LNCaP clone FGC (cell line): ENCODE measurements around the gene ARHGAP24.

Source experiments
- DNase-seq: peaks from one replicate; pipeline ENCODE4 v3.0.0-alpha.2; 2011; ENCODE audit warnings: low read depth
- H3K4me3 ChIP-seq: 2 replicates; pipeline ENCODE4 v1.5.1; 2011; ENCODE audit warnings: mild to moderate bottlenecking, low read depth, low read length, control low read depth
- TF ChIP-seq, protein P1 (sequence below): IDR thresholded peaks from 2 replicates; pipeline ENCODE4 v1.5.1; 2012; ENCODE audit warnings: mild to moderate bottlenecking; ENCODE audit not compliant: control insufficient read depth, insufficient read depth; ENCODE audit errors: extremely low read depth

Gene ARHGAP24

DNA sequence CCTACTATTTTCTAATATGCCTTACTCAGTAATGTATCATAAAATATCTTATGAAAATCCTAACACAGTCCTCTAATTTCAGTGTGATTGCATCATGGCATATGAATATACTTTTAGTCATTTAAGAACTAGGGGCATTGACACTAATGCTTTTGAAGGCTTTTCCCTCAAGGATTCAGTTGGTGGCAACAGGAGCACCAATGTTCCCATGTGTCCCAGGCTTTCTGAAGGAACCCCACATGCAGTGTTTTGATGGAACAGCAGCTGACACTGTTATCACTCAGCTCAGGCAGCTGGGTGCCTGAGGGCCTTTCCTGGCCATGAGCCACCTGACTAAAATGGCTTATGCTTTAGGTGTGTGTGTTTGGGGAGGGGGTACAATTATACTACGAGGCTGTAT is 348.3 kb downstream of the ARHGAP24 start:
- H3K4me3 ChIP-seq, result no peak overlapping the region
- no peak for DNase-seq
- TF ChIP-seq, protein P1, sequence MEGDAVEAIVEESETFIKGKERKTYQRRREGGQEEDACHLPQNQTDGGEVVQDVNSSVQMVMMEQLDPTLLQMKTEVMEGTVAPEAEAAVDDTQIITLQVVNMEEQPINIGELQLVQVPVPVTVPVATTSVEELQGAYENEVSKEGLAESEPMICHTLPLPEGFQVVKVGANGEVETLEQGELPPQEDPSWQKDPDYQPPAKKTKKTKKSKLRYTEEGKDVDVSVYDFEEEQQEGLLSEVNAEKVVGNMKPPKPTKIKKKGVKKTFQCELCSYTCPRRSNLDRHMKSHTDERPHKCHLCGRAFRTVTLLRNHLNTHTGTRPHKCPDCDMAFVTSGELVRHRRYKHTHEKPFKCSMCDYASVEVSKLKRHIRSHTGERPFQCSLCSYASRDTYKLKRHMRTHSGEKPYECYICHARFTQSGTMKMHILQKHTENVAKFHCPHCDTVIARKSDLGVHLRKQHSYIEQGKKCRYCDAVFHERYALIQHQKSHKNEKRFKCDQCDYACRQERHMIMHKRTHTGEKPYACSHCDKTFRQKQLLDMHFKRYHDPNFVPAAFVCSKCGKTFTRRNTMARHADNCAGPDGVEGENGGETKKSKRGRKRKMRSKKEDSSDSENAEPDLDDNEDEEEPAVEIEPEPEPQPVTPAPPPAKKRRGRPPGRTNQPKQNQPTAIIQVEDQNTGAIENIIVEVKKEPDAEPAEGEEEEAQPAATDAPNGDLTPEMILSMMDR, result no peak

DNA sequence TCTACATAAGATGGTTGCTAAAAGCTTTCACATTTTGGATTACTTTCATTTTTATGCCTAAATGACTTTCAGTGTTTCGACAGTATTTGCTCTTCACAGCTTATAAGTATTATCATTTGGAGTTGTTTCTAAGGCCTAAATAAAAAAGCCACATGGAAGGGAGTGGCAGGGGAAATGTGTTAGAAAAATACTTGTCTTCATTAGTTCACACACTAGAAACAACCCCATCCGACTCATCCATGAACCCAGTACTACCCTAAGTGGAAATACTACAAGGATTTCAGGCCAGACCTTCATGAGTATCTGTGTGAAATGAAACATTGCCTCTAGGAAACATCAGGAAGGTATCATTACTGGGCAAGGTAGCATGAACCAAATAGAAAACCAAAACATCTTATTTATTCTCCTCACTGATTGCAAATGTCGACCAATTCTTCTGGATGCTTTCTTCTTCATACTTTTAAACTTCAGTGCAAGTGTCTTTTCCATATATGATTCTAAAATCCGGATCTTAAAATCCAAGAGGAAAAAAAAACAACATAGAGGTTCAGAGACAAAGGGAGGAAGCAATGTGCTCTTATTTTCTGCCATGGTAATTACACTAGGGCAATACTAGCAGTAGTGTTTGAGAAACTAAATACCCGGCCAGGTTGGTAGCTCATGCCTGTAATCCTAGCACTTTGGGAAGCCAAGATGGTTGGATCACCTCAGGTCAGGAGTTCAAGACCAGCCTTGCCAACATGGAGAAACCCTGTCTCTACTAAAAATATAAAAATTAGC is 349.4 kb downstream of the ARHGAP24 start:
- DNase-seq, result no peak
- TF ChIP-seq, protein P1, result no peak
- no peak overlapping the region for H3K4me3 ChIP-seq

DNA sequence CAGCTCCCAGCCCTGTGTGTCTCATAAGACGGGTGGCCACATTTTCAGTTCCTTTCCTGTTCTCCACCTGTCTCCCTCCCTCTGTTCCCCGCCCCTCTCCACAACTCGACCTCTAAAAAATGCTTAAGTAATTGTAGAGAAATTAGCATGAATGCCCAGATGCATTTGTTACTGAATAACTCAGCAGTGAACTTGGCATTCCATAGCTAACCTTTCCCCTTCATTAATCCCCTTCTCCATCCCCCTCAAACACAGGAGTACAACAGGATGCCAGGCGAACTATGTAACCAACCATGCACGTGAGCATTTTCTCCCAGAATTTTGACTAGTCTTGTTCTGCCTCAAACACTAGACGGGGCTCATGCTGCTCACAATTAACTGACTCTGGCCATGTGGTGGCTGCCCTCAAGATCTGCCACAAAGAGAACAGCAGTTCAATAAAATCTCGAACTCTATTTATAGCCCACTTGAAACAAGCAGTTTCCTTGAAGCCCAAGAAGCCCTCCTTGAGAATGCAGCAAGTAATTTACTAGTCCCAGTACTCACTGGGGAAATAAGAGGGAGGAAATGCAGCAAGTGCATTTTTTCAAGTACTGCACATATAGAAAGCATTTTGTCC is 351.2 kb downstream of the ARHGAP24 start:
- TF ChIP-seq, protein P1, result peak; percentile 55
- no peak overlapping the region for H3K4me3 ChIP-seq
- no peak for DNase-seq

DNA sequence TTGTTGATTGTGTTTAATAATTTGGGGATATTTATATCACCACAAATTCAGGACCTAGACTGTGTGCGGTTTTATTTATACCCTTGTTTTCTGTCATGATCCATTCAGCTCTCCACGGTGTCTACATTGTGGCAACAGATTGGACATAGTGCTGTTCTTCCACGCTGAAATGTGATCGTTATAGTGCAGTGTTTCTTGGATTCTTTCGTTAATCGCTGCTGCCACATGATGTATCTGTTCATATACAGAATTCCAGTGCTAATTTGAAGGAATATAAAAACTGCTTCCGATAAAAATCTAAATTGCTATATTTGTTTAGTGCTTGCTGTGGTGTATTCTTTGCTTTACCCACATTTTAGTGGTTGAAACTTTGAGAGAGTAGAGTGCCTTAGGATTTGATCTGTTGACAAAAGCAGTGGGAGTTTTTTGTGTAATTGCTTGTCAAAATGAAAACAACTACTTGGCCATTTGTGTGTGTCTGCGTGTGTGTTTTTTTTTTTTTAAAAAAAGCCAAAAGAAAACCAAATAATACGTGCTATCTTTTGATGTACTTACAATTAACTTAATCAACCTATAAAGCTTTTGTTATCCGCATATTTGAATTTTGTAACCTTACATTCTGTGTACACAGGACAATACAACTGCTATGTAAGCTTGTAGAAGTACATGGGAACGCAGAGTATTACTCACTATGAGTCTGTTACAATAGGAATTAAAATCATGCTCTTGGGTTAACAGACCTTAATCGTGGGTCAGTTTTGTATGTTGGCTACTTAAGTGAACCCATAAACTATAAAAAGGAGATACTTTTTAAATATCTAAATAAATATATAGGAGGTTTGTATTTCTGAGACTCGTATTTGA is 353.3 kb downstream of the ARHGAP24 start:
- no peak for DNase-seq
- TF ChIP-seq, protein P1, result no peak
- no peak overlapping the region for H3K4me3 ChIP-seq

DNA sequence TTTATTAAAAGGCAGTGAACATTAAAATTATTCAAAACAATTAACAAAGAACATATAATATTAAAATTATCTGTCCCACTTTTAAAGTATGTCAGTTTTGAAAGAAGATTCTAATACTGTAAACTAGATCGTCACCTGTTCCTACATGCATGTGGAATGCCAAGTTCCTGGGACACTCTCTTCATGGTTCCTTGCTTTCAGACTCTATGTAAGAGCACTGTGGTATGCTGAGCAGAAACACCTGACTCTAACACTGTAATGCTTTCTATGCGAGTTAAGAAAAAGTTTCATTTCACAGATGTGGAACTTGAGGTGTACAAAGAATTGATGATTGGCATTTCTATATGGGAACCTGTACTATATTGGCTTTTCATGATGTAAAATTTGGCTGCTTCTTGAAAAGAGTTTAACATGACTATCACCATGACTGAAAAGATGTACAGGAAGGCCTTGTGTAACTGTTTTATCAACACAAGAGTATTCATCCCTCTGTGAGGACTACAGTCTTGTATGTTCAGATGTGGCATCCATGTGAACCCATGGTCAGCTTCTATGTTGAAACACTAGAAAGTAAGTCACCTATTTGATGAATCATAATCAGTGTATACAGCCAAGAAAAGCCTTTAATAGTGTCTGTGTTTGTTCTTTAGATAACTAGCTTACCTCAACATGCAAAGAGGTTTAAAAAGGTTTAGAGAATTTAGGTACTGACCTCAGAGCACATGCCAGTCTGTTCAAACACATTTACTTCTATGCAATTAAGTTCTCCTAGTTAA is 354.5 kb downstream of the ARHGAP24 start:
- H3K4me3 ChIP-seq, result no peak overlapping the region
- no peak for DNase-seq

DNA sequence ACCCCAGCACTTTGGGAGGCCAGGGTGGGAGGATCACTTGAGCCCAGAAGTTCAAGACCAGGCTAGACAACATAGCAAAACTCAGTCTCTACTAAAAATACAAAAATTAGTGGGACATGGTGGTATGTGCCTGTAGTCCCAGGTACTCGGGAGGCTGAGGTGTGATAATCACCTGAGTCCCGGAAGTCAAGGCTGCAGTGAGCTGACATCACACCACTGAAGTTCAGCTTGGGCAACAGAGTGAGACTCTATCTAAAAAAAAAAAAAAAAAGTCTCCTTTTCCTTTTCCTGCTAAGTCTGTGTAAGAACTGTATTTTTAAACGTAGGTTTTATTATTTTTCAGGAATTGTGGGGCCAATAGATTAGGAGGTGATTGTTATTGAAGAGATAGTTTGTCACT is 356.7 kb downstream of the ARHGAP24 start:
- TF ChIP-seq, protein P1, result no peak
- H3K4me3 ChIP-seq, result no peak overlapping the region
- DNase-seq, result no peak

More for the DNA sequence above, 354.5 kb downstream of the ARHGAP24 start:
- TF ChIP-seq, protein P1, result no peak
